PC-9 (cell line): Measurements from ENCODE around the gene MARK2. TPM values are rescaled to one million over a fixed set of nuclear protein-coding genes. Genes with fewer than 3 reads are reported as not detected.

ENCODE experiments used
- BruUV-seq: library from RNA; stranded (reverse); fragments of 400-500 nt; replicated peaks from 2 replicates; lab custom pipeline; 2021; lab: Mats Ljungman, UMichigan
- CTCF ChIA-PET: fragments of 300-600 bp; sonication (Branson Sonifier 250); formaldehyde crosslinking; loops from one replicate; lab custom pipeline; 2022; ENCODE audit warnings: antibody characterized with exemption; lab: Charles Lee
- POLR2A ChIA-PET: fragments of 300-600 bp; sonication (Branson Sonifier 250); formaldehyde crosslinking; loops from one replicate; lab custom pipeline; 2022; ENCODE audit warnings: antibody characterized with exemption; ENCODE audit not compliant: unreplicated experiment; lab: Charles Lee
- DNase-seq, 2 experiments: peaks; one replicate each; pipeline versions ENCODE4 v3.0.0 to v3.0.0-alpha.2; 2015 to 2022; ENCODE audit warnings: mixed read lengths in 1 of 2
- H2AFZ ChIP-seq: fragments of 200-600 bp; sonication (generic); 2 replicates; pipeline ENCODE4 v1.8.1; 2017; ENCODE audit warnings: antibody characterized with exemption
- H3F3A ChIP-seq: fragments of 200-600 bp; sonication (generic); 2 replicates; pipeline ENCODE4 v1.8.1; 2017; ENCODE audit warnings: antibody characterized with exemption, mild to moderate bottlenecking, low read depth; ENCODE audit not compliant: insufficient read depth
- H3K27ac ChIP-seq: fragments of 200-600 bp; sonication (generic); 2 replicates; pipeline ENCODE4 v1.6.1; 2016; ENCODE audit warnings: mixed run types
- H3K27me3 ChIP-seq: fragments of 200-600 bp; sonication (generic); 2 replicates; pipeline ENCODE4 v1.6.1; 2016; ENCODE audit warnings: low read depth, mixed run types; ENCODE audit not compliant: insufficient read depth
- H3K36me3 ChIP-seq: fragments of 200-600 bp; sonication (generic); 2 replicates; pipeline ENCODE4 v1.6.1; 2016; ENCODE audit warnings: low read depth, mixed run types
- H3K4me1 ChIP-seq: fragments of 200-600 bp; sonication (generic); replicated peaks from 2 replicates; pipeline ENCODE4 v1.6.1; 2016; ENCODE audit warnings: mixed run types; ENCODE audit not compliant: insufficient read depth
- H3K4me2 ChIP-seq: fragments of 200-600 bp; sonication (generic); 2 replicates; pipeline ENCODE4 v1.6.1; 2017; ENCODE audit warnings: mixed run types
- H3K4me3 ChIP-seq: fragments of 200-600 bp; sonication (generic); 2 replicates; pipeline ENCODE4 v1.6.1; 2016; ENCODE audit warnings: mixed run types
- H3K79me2 ChIP-seq: fragments of 200-600 bp; sonication (generic); 2 replicates; pipeline ENCODE4 v1.6.1; 2017; ENCODE audit warnings: low read depth, mixed run types
- H3K9me2 ChIP-seq: fragments of 200-600 bp; sonication (generic); 2 replicates; pipeline ENCODE4 v1.8.1; 2017; ENCODE audit warnings: mild to moderate bottlenecking; ENCODE audit not compliant: insufficient read depth
- H3K9me3 ChIP-seq: fragments of 200-600 bp; sonication (generic); 2 replicates; pipeline ENCODE4 v1.8.1; 2016; ENCODE audit warnings: low read depth; ENCODE audit not compliant: insufficient read depth
- H4K20me1 ChIP-seq: fragments of 200-600 bp; sonication (generic); 2 replicates; pipeline ENCODE4 v1.8.1; 2017; ENCODE audit not compliant: insufficient read depth
- EZH2 ChIP-seq: fragments of 200-600 bp; sonication (generic); IDR thresholded peaks from 2 replicates; pipeline ENCODE4 v1.8.0; 2017; ENCODE audit warnings: antibody characterized with exemption, low read depth
- intact Hi-C: fragments of 100-400 bp; cut with micrococcal nuclease; formaldehyde crosslinking; loops from one replicate; pipeline ENCODE4 v1.10.0; 2022; ENCODE audit not compliant: unreplicated experiment
- total RNA-seq: library from RNA; stranded (reverse); gene quantifications from 2 replicates; pipeline ENCODE4 v1.2.3, GENCODE V29; 2021
- TF ChIP-seq, protein P1 (sequence below): fragments of 200-600 bp; sonication (generic); conservative IDR thresholded peaks from 2 replicates; pipeline ENCODE4 v1.6.1; 2017; ENCODE audit warnings: mixed run types, antibody characterized with exemption, mild to moderate bottlenecking, moderate library complexity

Gene MARK2
- total RNA-seq, 1 experiment from 2014 or later: 65.0 TPM

DNA sequence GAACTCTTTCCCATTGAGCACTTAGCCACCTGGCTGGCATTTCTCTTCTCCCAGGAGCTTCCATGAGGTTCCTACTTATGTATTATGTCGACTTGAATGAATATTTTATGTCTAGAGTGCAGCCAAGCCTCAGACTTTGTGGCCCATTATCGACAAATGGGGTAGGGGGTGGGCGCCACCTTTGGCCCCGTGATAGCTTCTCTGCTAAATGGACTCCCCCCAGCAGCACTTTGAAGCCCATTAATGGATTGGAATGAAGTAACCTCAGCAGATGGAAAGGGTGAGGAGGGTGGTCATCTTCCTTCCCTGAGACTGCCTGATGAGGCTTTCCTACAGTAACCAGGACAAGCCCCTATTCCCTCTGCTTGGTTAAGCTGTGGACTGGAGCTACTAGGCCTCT is 5.9 kb downstream of the MARK2 start:
- intact Hi-C loops: no loop called here
- no peaks in the 10 kb centered on the region for H3K27me3 ChIP-seq
- H3K4me2 ChIP-seq: peak overlapping the region; percentile 48
- no peak for TF ChIP-seq EZH2
- TF ChIP-seq, protein P1, sequence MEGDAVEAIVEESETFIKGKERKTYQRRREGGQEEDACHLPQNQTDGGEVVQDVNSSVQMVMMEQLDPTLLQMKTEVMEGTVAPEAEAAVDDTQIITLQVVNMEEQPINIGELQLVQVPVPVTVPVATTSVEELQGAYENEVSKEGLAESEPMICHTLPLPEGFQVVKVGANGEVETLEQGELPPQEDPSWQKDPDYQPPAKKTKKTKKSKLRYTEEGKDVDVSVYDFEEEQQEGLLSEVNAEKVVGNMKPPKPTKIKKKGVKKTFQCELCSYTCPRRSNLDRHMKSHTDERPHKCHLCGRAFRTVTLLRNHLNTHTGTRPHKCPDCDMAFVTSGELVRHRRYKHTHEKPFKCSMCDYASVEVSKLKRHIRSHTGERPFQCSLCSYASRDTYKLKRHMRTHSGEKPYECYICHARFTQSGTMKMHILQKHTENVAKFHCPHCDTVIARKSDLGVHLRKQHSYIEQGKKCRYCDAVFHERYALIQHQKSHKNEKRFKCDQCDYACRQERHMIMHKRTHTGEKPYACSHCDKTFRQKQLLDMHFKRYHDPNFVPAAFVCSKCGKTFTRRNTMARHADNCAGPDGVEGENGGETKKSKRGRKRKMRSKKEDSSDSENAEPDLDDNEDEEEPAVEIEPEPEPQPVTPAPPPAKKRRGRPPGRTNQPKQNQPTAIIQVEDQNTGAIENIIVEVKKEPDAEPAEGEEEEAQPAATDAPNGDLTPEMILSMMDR: no peak
- ChIA-PET POLR2A (interaction anchor here (0.6 kb wide), 3 partner anchors 8 to 200 kb away, joined by 3 read pairs; no protein-coding TSS in a partner anchor), CTCF (interaction anchor here (1.0 kb wide), 1 partner anchor 22 kb away, joined by 4 read pairs; no protein-coding TSS in a partner anchor)
- BruUV-seq: no TSS peak
- H3K9me2 ChIP-seq: no peaks in the 10 kb centered on the region
- H3K9me3 ChIP-seq: no peaks in the 10 kb centered on the region
- peaks cover 84% of the 10 kb centered on the region for H3K4me1 ChIP-seq
- peaks cover 75% of the 10 kb centered on the region for H4K20me1 ChIP-seq
- H3F3A ChIP-seq: peaks cover 61% of the 10 kb centered on the region
- H3K27ac ChIP-seq: peak overlapping the region; percentile 49
- H3K4me3 ChIP-seq: no peak overlapping the region
- DNase-seq: no peak
- H2AFZ ChIP-seq: no peak overlapping the region
- peaks cover 20% of the 10 kb centered on the region; the same call in 1 of the 2 replicates for H3K36me3 ChIP-seq
- H3K79me2 ChIP-seq: peaks cover 98% of the 10 kb centered on the region

DNA sequence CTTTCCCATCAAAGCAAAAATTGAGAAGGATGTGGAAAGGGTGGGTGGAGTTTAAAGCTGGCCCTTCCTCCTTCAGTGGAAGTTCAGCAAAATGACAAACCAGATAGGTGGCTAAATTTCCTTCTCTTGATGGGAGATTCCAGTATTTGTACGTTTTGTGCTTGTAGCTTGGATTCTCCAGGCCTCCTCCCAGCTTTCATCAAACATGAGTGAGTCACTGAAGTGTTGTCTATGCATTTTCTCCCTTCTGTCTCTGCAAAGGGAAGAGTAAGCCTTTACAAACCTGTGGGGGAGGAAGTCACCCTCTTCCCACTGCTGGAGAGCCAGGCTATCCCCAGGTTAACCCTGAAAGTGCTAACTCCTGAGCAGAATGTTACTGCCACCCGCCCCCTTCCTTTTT is 6.4 kb downstream of the MARK2 start:
- H3K9me3 ChIP-seq: no peaks in the 10 kb centered on the region
- CTCF ChIA-PET: interaction anchor here (0.6 kb wide), 1 partner anchor 425 kb away, joined by 3 read pairs; no protein-coding TSS in a partner anchor
- peaks cover 84% of the 10 kb centered on the region for H3K4me1 ChIP-seq
- H3K27ac ChIP-seq: peak overlapping the region; percentile 49
- intact Hi-C loops: no loop called here
- peaks cover 98% of the 10 kb centered on the region for H3K79me2 ChIP-seq
- H3K36me3 ChIP-seq: peaks cover 20% of the 10 kb centered on the region; the same call in 1 of the 2 replicates
- no peak overlapping the region for H2AFZ ChIP-seq
- peak; percentile 27 to 81 for DNase-seq
- peaks cover 61% of the 10 kb centered on the region for H3F3A ChIP-seq
- no TSS peak for BruUV-seq
- no peaks in the 10 kb centered on the region for H3K9me2 ChIP-seq
- POLR2A ChIA-PET: interaction anchor here (0.6 kb wide), 2 partner anchors 8 to 200 kb away, joined by 3 read pairs; no protein-coding TSS in a partner anchor
- no peaks in the 10 kb centered on the region for H3K27me3 ChIP-seq
- TF ChIP-seq EZH2: no peak
- TF ChIP-seq, protein P1: no peak
- no peak overlapping the region for H3K4me3 ChIP-seq
- peaks cover 73% of the 10 kb centered on the region for H4K20me1 ChIP-seq
- H3K4me2 ChIP-seq: peak overlapping the region; percentile 48

DNA sequence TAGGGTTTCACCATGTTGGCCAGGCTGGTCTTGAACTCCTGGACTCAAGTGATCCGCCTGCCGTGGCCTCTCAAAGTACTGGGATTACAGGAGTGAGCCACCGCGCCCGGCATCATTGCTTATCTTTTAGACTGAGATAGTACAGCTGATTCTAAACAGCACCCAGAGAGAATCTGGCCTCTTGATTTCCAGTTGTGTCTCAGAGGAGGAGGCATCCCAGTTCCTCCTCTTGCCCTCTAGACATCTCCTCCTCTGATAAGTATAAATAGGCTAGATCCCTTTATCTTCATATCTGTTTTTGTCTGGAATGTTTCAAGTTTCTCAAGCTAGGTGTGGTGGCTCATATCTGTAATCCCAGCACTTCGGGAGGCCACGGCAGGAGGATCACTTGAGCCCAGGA is 7.0 kb downstream of the MARK2 start:
- peak overlapping the region; percentile 49 for H3K27ac ChIP-seq
- H3K36me3 ChIP-seq: peaks cover 20% of the 10 kb centered on the region; the same call in 1 of the 2 replicates
- DNase-seq: no peak
- ChIA-PET POLR2A (no interaction called here), CTCF (interaction anchor here (0.7 kb wide), 1 partner anchor 374 kb away, joined by 3 read pairs; no protein-coding TSS in a partner anchor)
- BruUV-seq: no TSS peak
- peaks cover 73% of the 10 kb centered on the region for H4K20me1 ChIP-seq
- peaks cover 58% of the 10 kb centered on the region for H3F3A ChIP-seq
- no peaks in the 10 kb centered on the region for H3K9me3 ChIP-seq
- peaks cover 78% of the 10 kb centered on the region for H3K4me1 ChIP-seq
- intact Hi-C loops: no loop called here
- H2AFZ ChIP-seq: no peak overlapping the region
- no peak overlapping the region for H3K4me3 ChIP-seq
- TF ChIP-seq, protein P1: no peak
- no peak for TF ChIP-seq EZH2
- H3K27me3 ChIP-seq: no peaks in the 10 kb centered on the region
- peak overlapping the region; percentile 48 for H3K4me2 ChIP-seq
- no peaks in the 10 kb centered on the region for H3K9me2 ChIP-seq
- H3K79me2 ChIP-seq: peaks cover 98% of the 10 kb centered on the region
